Activated CD4-positive, alpha-beta memory T cell treated with anti-CD3 and anti-CD28 coated beads for 36 hours (primary cell): ENCODE measurements around the gene SNCAIP. TPM values are rescaled to one million over a fixed set of nuclear protein-coding genes. Genes with fewer than 3 reads are reported as not detected.

ENCODE experiments used
- CTCF ChIA-PET: fragments of 350-600 bp; sonication (Branson Sonifier 250); formaldehyde crosslinking; loops from one replicate; lab custom pipeline; 2021; ENCODE audit warnings: antibody characterized with exemption, inconsistent platforms; lab: Charles Lee
- POLR2A ChIA-PET: fragments of 350-600 bp; sonication (Branson Sonifier 250); formaldehyde crosslinking; loops from one replicate; lab custom pipeline; 2021; ENCODE audit warnings: antibody characterized with exemption; lab: Charles Lee
- DNase-seq: peaks from one replicate; pipeline ENCODE4 v3.0.0-alpha.2; 2020
- H3K27ac Mint-ChIP-seq: one replicate; pipeline ENCODE4 v1.8.0; 2021; ENCODE audit warnings: mixed read lengths
- H3K27me3 Mint-ChIP-seq: one replicate; pipeline ENCODE4 v1.8.0; 2021; ENCODE audit warnings: mixed read lengths
- H3K36me3 Mint-ChIP-seq: one replicate; pipeline ENCODE4 v1.8.0; 2021; ENCODE audit warnings: mixed read lengths
- H3K4me1 Mint-ChIP-seq: one replicate; pipeline ENCODE4 v1.8.0; 2021; ENCODE audit warnings: low read depth, mixed read lengths
- H3K4me3 Mint-ChIP-seq: one replicate; pipeline ENCODE4 v1.8.0; 2021; ENCODE audit warnings: mild to moderate bottlenecking, mixed read lengths
- H3K9me3 Mint-ChIP-seq: one replicate; pipeline ENCODE4 v1.8.0; 2021; ENCODE audit warnings: mixed read lengths
- intact Hi-C: fragments of 100-400 bp; cut with micrococcal nuclease; formaldehyde crosslinking; loops from one replicate; pipeline ENCODE4 v1.15.1; 2023
- total RNA-seq, 2 experiments: library from RNA; stranded (reverse); gene quantifications; one replicate each; pipeline ENCODE4 v1.2.3, GENCODE V29; 2021

SNCAIP gene
- total RNA-seq: not detected

DNA sequence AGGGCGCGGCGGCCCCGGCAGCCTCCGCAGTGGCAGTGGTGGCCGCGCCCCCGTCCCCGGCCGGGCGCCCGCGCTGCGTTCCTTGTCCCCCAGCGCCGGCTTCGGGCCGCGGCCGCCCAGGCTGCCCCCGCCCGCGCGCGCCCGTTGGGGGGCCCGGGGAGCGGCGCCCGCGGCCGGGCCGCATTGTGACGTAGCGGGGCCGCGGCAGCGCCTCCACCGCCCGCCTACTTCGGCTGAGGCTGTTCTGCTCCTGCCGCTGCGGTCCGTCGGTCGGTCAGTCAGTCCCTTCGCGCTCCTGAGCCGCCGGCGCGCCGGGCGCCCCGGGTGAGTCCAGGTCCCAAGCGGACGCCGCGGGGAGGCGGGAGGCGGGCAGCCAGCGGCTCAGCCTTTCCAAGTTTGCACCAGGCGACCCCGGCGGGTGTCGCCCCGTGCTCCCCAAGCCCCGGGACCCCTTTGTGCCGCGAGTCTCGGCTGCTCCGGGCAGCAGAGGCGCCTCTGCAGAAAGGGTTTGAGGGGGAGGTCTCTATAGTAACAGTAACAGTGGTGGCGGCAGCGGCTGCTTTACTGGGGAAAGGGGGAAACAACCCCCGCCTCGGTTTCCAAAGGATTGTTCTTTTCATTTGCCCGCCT is at the start of gene SNCAIP:
SNCAIP (plus strand) TSS at position 277 of the 630 bp plus-strand sequence. CDS start 78,898 bp downstream, outside the sequence.
- Mint-ChIP-seq H3K27ac (no peak within 1 kb of the TSS), H3K4me3 (no peak within 1 kb of the TSS), H3K27me3 (peaks cover 40% of the 10 kb centered on the region), H3K36me3 (no peaks in the 10 kb centered on the region), H3K4me1 (peaks cover 9% of the 10 kb centered on the region), H3K9me3 (no peaks in the 10 kb centered on the region)
- intact Hi-C loops: no loop called here
- ChIA-PET POLR2A (no interaction called here), CTCF (no interaction called here)
- no peak for DNase-seq

DNA sequence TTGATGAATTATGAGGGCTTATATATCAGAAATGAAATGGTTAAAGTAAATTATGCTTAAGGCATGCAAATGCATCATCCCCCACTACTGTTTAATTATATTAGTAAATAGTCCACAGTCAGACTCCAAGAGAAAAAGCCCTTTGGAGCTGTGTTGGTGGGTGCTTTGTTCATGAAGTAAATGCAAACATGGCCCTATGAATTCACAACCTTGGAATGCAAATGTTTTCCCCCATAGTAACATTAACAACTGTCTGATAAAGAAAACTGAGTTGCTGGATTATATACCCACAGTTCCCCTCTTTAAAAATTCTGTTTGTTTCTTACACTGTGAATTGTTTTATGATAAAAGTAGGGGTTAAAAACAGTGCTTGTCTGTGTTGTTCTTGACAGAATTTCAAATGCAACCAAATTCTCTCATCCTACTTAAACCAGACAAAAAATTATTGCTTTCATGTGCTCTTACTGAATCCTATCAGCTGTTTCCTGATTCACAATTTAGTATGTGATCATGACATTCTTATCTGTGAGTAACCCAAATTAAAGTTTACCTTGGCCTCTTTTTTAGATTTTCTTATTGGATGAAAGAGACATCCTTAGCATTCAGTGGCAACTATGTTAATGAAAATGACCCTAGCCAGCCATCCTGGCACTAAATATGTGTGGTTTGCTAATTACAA is 48.5 kb upstream of the SNCAIP start:
- H3K9me3 Mint-ChIP-seq: no peaks in the 10 kb centered on the region
- ChIA-PET POLR2A (no interaction called here), CTCF (no interaction called here)
- no peaks in the 10 kb centered on the region for H3K36me3 Mint-ChIP-seq
- no peak for DNase-seq
- no peak overlapping the region for H3K27ac Mint-ChIP-seq
- peaks cover 2% of the 10 kb centered on the region for H3K27me3 Mint-ChIP-seq
- intact Hi-C loops: no loop called here
- no peak overlapping the region for H3K4me3 Mint-ChIP-seq
- no peaks in the 10 kb centered on the region for H3K4me1 Mint-ChIP-seq

DNA sequence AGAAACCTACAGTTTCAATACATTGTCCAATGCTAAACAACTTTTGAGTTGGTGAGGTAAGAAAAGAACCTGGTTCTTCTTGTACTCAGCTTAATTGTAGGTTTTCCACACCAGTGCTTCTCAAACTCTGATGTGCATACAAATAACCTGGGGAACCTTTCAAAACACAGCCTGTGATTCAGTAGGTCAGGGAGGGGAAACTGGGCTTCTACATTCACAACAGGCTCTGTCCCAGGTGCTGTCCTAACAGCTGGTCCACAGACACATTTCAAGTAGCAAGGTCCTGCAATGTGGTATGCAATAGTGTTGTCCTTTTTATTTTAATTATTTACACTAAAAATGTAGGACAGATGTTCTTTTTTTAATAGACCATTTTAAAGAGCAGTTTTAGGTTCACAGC is 47.4 kb upstream of the SNCAIP start:
- peaks cover 2% of the 10 kb centered on the region for H3K27me3 Mint-ChIP-seq
- no peaks in the 10 kb centered on the region for H3K36me3 Mint-ChIP-seq
- intact Hi-C loops: no loop called here
- H3K4me1 Mint-ChIP-seq: no peaks in the 10 kb centered on the region
- DNase-seq: no peak
- no peaks in the 10 kb centered on the region for H3K9me3 Mint-ChIP-seq
- ChIA-PET CTCF (no interaction called here), POLR2A (no interaction called here)
- no peak overlapping the region for H3K27ac Mint-ChIP-seq
- no peak overlapping the region for H3K4me3 Mint-ChIP-seq

DNA sequence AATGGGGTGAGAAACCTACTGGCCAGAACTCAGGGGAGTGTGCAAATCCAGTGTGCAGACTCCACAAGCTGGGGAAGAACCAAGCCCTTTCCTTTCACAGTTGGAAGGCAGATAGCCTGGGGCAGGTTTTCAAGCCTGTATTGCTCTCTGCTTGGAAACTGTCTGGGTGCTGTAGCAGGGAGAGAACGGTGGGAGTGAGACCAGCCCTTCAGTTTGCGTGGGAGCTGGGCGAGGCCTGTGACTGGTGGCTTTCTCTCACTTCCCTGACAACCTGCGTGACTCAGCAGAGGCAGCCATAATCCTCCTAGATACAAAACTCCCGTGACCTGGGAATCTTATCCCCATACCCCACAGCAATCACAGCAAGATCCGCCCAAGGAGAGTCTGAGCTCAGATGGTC is 44.9 kb upstream of the SNCAIP start:
- ChIA-PET CTCF (no interaction called here), POLR2A (no interaction called here)
- Mint-ChIP-seq H3K9me3 (no peaks in the 10 kb centered on the region), H3K4me3 (no peak overlapping the region), H3K27me3 (peaks cover 2% of the 10 kb centered on the region), H3K4me1 (no peaks in the 10 kb centered on the region), H3K27ac (no peak overlapping the region), H3K36me3 (no peaks in the 10 kb centered on the region)
- intact Hi-C loops: no loop called here
- no peak for DNase-seq

DNA sequence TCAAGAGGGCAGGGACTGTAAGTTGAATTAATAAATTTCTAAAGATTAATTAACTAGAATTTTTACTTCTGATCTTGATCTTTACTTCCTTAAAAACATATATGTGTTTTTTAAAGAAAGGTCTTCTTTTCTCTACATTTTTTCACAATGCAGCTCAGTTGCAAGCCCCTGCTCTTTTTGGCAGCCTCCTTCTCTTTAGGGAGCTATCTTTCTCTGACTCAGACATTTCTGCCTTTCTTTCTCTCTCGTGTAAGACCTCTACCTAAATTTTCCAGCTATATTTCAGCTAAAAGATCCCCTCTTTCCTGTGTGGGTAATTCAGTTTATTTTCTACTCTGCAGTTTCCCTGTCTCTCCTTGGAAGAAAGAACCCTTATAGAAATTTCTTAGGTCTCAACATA is 38.3 kb upstream of the SNCAIP start:
- Mint-ChIP-seq H3K27me3 (no peaks in the 10 kb centered on the region), H3K27ac (no peak overlapping the region), H3K4me1 (no peaks in the 10 kb centered on the region), H3K4me3 (no peak overlapping the region), H3K9me3 (peaks cover 6% of the 10 kb centered on the region), H3K36me3 (no peaks in the 10 kb centered on the region)
- CTCF ChIA-PET: no interaction called here
- intact Hi-C loops: no loop called here
- POLR2A ChIA-PET: no interaction called here
- DNase-seq: no peak

DNA sequence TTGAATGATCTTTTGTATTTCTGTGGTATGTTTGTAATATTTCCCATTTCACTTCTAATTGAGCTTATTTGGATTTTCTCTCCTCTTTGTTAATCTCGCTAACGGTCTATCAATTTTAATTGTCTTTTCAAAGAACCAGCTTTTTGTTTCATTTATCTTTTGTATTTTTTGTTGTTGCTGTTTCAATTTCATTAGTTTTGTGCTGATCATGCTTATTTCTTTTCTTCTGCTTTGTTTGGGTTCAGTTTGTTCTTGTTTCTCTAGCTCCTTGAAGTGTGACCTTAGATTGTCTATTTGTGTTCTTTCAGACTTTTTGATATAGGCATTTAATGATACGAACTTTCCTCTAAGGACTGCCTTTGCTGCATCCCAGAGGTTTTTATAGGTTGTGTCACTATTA is 28.4 kb upstream of the SNCAIP start:
- no peak for DNase-seq
- CTCF ChIA-PET: no interaction called here
- no peak overlapping the region for H3K4me3 Mint-ChIP-seq
- intact Hi-C loops: no loop called here
- POLR2A ChIA-PET: no interaction called here
- H3K27ac Mint-ChIP-seq: no peak overlapping the region
- H3K9me3 Mint-ChIP-seq: peaks cover 13% of the 10 kb centered on the region
- H3K36me3 Mint-ChIP-seq: no peaks in the 10 kb centered on the region
- no peaks in the 10 kb centered on the region for H3K4me1 Mint-ChIP-seq
- no peaks in the 10 kb centered on the region for H3K27me3 Mint-ChIP-seq

DNA sequence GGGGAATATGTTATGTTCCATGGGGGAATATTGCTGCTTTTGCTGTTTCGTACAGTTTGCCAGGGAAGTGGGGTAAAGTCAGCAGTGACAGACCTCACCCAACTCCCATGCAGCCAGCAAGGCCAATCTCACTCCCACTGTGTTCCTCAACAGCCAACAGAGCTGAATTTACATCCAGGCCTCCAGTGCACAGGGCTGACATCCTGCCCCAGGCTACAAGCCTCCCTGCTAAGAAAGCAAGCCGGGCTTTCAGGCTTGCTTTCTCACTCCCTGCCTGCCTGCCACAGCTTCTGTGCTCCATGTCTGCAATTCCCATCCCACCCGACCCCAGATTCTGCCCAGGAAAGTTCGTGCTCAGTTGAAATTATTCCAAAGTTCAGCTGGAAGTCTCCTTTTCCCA is 25.5 kb upstream of the SNCAIP start:
- H3K36me3 Mint-ChIP-seq: no peaks in the 10 kb centered on the region
- no peak for DNase-seq
- intact Hi-C loops: no loop called here
- H3K27me3 Mint-ChIP-seq: no peaks in the 10 kb centered on the region
- H3K9me3 Mint-ChIP-seq: peaks cover 2% of the 10 kb centered on the region
- H3K4me3 Mint-ChIP-seq: no peak overlapping the region
- H3K4me1 Mint-ChIP-seq: no peaks in the 10 kb centered on the region
- ChIA-PET CTCF (no interaction called here), POLR2A (no interaction called here)
- no peak overlapping the region for H3K27ac Mint-ChIP-seq

DNA sequence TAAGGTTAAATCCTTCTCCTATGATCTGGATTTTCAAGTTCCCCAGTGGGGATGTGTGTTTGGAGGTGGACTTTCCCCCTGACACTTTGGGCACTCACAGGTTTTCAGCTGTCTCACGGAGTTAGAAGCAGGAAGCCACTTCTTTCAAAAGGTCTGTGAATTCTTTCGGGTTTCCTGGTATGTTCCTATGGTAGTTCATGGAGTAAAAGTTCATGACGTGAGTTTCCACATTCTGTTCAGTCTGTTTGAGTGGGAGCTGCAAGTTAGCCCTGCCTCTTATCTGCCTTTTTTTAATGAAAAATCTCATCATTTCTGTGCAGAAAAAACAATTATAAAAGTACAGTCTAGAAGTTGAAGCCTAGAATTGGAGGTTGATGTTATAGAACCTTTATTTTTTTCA is 24.9 kb upstream of the SNCAIP start:
- ChIA-PET CTCF (no interaction called here), POLR2A (no interaction called here)
- H3K27ac Mint-ChIP-seq: no peak overlapping the region

DNA sequence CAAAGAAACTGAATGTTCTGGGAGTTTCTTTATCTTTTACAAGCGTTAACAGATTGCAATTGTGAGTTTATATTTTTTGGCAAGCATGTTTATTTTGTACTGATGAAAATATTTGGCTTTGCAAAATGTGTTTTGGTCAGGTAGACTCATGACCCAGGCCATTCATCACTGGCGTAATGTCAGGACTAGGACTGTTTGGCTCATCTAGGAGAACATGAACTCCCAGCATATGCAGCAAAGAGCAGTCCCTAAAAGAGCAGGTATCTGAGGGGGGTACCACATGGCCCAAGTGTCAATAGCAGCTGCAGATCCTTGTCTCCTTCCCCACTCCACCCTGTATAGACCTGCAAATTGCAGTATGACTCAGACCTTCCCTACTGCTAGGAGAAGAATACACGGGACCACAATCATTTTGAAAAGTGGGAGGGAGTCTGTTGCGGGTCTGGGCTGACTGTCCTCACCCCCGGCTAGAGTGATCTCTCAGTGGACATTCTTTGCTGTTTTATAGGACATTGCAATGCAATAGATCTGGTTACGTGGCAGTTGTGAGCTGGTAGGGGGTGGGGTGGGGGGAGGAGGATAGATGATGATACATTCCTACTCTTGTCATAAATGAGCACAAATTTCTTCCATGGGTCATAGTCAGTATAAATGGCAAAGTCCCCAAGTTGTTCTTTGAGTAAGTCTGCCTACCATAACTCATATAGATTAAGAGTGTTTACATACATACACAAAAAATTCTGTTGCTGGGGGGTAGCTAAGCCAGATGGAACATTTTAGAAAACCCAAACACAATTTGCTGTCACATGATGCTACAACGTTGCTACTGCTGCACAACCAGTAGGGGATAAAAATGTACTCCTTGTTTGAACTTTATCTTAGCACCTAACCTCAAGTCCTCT is 20.8 kb upstream of the SNCAIP start:
- DNase-seq: no peak
- Mint-ChIP-seq H3K4me1 (no peaks in the 10 kb centered on the region), H3K36me3 (no peaks in the 10 kb centered on the region), H3K27me3 (no peaks in the 10 kb centered on the region), H3K9me3 (no peaks in the 10 kb centered on the region), H3K27ac (no peak overlapping the region), H3K4me3 (no peak overlapping the region)
- ChIA-PET CTCF (interaction anchor here (0.7 kb wide), 1 partner anchor 144 kb away, joined by 3 read pairs; no protein-coding TSS in a partner anchor), POLR2A (no interaction called here)
- intact Hi-C loops: no loop called here

More for the DNA sequence above, 24.9 kb upstream of the SNCAIP start:
- Mint-ChIP-seq H3K4me1 (no peaks in the 10 kb centered on the region), H3K4me3 (no peak overlapping the region), H3K36me3 (no peaks in the 10 kb centered on the region), H3K9me3 (peaks cover 2% of the 10 kb centered on the region), H3K27me3 (no peaks in the 10 kb centered on the region)
- intact Hi-C loops: no loop called here
- DNase-seq: no peak

DNA sequence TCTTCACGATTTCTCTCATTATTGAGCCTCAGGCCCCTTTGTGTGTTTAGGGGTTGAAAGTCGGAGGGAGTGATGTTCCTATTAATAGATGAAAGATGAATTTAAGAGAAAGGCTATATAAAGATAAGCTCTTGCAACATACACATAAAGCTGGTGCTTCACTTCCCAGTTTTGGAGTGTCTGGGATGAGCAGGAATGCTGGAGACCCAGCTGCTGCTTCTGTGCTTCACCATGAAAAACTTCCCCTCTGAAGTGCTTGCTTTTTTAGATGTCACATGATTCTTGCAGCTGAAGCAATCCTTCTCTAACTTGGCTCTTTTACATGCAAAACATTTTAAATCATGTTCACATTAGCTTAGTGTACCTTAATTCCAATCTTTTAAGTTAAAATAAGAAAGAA is 19.7 kb upstream of the SNCAIP start:
- H3K27me3 Mint-ChIP-seq: no peaks in the 10 kb centered on the region
- no peak for DNase-seq
- H3K4me3 Mint-ChIP-seq: no peak overlapping the region
- no peaks in the 10 kb centered on the region for H3K4me1 Mint-ChIP-seq
- intact Hi-C loops: no loop called here
- POLR2A ChIA-PET: no interaction called here
- CTCF ChIA-PET: no interaction called here
- H3K9me3 Mint-ChIP-seq: no peaks in the 10 kb centered on the region
- no peak overlapping the region for H3K27ac Mint-ChIP-seq
- H3K36me3 Mint-ChIP-seq: no peaks in the 10 kb centered on the region

DNA sequence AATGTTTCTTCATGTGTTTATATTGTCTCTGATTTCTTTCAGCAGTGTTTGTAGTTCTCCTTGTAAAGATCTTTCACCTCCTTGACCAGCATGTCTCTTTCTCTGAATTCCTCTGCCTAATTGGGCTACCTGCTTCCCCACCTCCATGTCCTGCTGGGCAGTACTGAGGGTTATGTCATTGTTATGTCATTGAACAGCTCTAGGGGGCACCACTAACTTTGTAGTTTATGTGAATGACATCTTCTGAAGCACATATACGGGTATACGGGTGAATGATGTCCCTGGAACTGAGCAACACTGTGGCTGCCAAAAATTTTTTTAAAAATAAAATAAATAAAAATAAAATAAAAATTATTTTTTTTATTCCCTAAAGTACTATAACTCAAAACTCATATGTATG is 16.9 kb upstream of the SNCAIP start:
- H3K27me3 Mint-ChIP-seq: no peaks in the 10 kb centered on the region
- intact Hi-C loops: no loop called here
- no peaks in the 10 kb centered on the region for H3K36me3 Mint-ChIP-seq
- H3K9me3 Mint-ChIP-seq: no peaks in the 10 kb centered on the region
- no peak overlapping the region for H3K4me3 Mint-ChIP-seq
- no peaks in the 10 kb centered on the region for H3K4me1 Mint-ChIP-seq
- POLR2A ChIA-PET: no interaction called here
- CTCF ChIA-PET: no interaction called here
- H3K27ac Mint-ChIP-seq: no peak overlapping the region
- DNase-seq: no peak

DNA sequence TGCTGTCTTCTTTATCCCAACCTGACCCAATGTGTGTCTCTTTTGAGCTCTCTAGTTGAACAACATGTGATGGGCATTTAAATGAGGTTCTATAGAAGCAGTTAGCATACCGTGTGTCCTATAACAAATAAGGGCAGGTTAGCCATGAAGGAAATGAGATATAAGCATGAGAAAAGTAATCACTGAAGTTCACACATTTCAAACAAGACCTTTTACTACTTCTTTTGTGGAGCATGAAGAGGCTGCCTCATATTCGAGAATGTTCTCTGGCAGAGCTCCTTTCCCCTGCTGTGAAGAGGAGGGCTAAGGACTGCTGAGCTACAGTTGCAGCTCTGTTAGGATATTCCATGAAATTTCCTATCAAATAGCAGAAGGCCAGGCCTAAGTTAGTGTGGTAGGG is 15.2 kb upstream of the SNCAIP start:
- Mint-ChIP-seq H3K27me3 (no peaks in the 10 kb centered on the region), H3K9me3 (no peaks in the 10 kb centered on the region), H3K4me3 (no peak overlapping the region), H3K27ac (no peak overlapping the region), H3K36me3 (no peaks in the 10 kb centered on the region), H3K4me1 (no peaks in the 10 kb centered on the region)
- CTCF ChIA-PET: no interaction called here
- intact Hi-C loops: no loop called here
- POLR2A ChIA-PET: no interaction called here
- no peak for DNase-seq
